NCI-H1436 (cell line): ENCODE measurements around the gene COPB2.
A peak's percentile ranks its signal among the peaks of the same experiment; 100 is the strongest.
"Not testable (repeated sequence)": the region's sequence is repeated elsewhere in the genome, so short reads cannot be mapped to it uniquely, and the experiment has no call there.

ENCODE experiments used
- DNase-seq: peaks from one replicate; lab custom pipeline; 2025; lab: John Stamatoyannopoulos, UW

Gene COPB2

DNA sequence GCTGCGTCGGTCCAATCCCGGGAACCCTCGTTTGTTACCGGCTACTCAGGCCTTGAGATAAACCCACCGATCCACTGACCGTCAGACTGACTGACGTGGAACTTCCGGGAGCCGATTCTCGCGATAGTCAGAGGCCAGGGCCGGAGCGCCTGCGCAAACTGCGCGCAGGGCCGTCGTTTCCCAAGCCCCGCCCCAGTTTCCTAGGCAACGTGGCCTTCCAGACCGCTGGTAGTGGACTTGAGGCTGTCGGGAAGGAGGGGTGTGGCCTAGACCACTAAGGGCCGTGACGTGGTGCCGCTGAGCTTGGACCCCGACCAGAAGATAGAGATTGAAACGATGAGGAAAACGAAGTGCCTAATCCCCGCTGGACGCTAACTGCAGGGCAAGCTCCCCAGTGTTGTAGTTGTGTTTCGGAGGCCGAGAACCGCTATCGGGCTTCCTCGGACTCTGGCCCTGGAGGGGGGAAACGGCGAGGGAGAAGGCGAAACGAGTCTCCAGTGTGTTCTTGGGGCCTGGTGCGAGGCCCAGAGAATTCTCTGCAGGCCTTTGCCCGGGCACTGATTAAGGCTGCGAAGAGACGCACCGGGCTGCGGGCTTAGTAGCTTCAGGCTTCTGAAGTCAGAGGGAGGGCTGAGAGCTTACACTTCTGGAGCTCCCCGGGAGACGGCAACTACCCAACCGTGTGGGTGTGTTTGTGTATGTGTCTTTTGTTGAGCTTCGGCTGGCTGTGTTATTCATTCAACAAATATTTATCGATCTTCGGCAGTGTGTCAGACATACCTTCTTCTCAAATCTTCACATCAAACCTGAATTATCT, at the start of gene COPB2:
TSS of gene COPB2 (minus strand) at position 96 of the 817 bp plus-strand sequence. CDS start 97 bp downstream, outside the sequence.
- peak; percentile 100 for DNase-seq

- DNase-seq = no peak
Observed at GRCh38 chr3:139434764-139435307, 45.4 kb upstream of the COPB2 start.

- no peak for DNase-seq
Observed at GRCh38 chr3:139434228-139434627, 44.8 kb upstream of the COPB2 start.

DNA sequence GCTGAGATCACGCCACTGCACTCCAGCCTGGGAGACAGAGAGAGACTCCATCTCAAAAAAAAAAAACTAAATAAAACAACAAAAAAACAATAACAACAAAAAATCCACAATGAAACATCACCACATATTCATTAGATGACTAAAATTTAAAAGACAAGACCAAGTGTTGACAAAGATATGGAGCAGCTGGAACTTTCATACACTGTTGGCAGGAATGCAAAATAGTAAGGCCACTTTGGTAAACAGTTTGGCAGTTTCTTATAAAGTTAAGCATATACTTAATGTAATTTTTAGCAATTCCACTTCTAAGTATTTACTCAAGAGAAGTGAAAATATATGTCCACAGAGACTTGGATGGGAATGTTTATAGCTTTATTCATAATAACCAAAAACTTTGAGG, 43.6 kb upstream of the COPB2 start:
- DNase-seq = no peak

GRCh38 chr3:139430493-139430892, 41.0 kb upstream of the COPB2 start:
- no peak for DNase-seq

DNA sequence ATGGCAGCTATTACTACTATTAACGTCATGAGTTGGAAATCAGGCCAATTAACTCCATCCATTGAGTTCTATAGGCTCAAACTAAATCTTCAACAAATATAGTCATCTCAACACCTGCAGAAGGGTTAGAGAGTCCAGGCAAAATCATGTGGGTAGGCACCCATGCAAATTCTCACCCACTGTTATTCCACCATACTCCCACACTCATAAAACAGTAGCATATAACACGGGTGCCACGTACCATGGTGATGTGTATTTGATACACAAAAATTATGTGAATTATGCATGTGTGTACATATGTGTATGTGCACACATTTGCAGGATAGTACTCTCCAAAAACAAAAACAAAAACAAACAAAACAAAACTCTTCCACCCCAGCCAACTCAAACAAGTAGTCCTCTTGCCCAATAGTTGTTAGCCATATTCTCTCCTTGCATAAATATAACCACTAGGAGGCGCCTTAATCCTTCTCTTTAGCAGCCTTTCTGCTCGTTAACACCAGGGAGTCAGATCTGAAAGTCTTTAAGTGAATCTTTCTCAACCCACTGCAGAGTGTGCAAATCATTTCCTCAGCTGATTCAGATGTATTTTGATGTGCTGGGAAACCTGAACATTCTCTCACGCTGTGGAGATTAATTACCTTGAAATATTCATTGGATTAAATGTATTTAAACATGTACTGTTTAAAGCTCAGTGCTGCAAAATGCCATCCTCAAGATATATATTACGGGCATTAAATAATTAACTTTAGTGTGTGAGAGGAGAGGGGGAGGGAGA, 38.0 kb upstream of the COPB2 start:
- peak; percentile 93 for DNase-seq

DNA sequence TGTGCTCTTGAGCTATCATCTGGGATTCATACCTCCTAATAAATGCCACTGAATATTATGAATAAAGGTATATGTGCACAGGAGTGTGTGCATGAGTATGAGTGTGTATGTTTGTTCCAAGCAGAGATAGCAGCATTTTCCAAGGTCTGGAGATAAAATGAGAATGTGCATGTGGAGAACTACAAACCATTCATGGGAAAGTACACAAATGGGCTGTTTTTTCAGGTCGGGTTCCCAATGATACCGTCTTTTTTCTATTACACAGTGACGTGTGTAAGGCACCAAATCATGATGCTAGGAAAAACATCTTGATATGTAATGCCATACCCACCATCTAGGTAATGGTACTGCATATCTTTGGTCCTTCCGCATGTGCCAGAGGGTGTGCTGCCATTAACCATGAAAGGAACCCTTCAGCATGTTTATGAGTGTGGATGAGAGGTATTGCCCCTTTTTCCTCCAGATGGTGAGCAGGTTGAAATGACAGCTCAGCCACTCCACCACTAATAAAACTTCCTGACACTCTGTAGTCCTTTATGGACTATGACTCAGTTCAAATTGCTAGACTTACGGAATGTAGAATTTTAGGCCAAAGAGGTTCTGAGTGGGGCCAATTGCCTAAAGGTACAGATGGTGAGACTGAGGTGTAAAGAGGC, 36.4 kb upstream of the COPB2 start:
- DNase-seq = no peak

GRCh38 chr3:139423232-139423631, 33.8 kb upstream of the COPB2 start:
- no peak for DNase-seq

DNA sequence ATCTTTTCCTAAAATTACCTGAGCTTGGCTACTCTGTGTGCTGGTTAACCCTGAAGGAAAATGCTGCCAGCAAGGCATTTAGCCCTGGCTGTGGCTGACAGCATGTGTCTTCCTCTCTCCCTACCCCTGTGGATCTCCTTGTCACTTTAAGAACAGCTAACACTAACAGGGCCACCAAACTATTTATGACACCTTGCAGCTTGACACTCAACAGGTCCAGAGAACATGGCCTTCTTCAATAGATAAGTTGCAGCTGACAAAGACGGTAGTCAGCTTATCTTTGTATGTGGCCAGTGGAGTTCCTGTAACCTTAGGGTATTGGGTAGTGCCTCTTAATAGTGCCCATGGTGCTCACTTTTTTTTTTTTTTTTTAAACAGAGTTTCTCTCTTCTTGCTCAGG, 32.0 kb upstream of the COPB2 start:
- DNase-seq = no peak

GRCh38 chr3:139421040-139421439, 31.6 kb upstream of the COPB2 start:
- no peak for DNase-seq

DNA sequence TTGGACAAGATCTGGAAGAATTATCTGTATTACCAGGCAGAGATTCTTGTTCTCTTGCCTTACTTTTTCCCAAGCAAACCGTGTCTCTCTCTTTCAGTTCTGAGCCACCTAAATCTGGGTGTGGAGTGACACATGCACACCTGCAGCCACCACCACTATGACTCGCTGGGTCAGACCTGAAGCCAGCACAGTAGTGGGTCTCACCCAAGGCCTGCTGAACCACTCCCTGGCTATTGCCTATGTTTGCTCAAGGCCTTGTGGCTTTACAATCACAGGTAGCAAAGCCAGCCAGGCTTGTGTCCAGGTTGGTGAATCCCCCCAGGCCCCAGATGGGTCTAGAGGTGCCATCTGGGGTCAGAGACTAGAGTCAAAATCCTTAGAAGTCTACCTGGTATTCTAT, 28.7 kb upstream of the COPB2 start:
- no peak for DNase-seq

GRCh38 chr3:139416275-139416674, 26.8 kb upstream of the COPB2 start:
- no peak for DNase-seq

- no peak for DNase-seq
Observed at GRCh38 chr3:139414608-139415224, 25.3 kb upstream of the COPB2 start.

DNA sequence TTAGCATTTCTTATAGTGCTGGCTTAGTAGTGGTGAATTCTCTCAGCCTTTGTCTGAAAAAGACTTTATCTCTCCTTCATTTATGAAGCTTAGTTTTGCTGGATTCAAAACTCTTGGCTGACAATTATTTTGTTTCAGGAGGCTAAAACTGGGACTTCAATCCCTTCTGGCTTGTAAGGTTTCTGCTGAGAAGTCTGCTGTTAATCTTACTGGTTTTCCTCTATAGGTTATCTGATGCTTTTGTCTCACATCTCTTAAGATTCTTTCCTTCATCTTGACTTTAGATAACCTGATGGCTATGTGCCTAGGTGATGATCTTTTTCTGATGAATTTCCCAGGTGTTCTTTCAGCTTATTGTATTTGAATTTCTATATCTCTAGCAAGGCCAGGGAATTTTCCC, 23.4 kb upstream of the COPB2 start:
- not testable (repeated sequence) for DNase-seq

DNA sequence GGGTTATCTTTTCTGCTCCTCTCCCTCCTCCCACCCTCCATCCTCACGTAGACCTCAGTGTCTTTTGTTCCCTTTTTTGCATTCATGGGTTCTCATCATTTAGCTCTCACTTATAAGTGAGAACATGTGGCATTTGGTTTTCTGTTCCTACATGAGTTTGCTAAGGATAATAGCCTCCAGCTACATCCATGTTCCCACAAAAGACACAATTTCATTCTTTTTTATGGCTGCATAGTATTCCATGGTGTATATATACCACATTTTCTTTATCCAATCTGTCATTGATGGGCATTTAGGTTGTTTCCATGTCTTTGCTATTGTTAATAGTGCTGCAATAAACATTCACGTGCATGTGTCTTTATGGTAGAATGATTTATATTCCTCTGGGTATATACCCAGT, 11.7 kb upstream of the COPB2 start:
- DNase-seq = not testable (repeated sequence)

DNA sequence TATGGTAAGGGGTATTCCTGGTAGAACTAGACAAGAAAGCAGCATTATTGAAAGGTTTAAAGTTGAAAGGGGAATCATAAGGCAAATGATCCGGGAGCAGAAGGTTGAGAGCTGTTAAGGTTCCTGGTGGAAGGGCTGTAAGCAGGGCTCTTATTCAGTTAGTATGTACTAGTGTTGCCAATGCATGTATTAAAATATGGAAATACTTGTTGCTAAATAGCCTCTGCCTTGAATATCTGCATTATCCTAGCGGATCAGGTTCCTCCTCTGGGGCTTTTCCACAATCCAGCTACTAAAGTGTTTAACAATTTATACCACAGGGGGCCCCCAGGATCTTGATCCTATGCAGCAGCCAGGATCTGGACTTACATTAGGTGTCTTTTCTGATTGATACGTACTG, 7.3 kb upstream of the COPB2 start:
- DNase-seq = no peak

- no peak for DNase-seq
Observed at GRCh38 chr3:139394116-139394515, 4.7 kb upstream of the COPB2 start.

DNA sequence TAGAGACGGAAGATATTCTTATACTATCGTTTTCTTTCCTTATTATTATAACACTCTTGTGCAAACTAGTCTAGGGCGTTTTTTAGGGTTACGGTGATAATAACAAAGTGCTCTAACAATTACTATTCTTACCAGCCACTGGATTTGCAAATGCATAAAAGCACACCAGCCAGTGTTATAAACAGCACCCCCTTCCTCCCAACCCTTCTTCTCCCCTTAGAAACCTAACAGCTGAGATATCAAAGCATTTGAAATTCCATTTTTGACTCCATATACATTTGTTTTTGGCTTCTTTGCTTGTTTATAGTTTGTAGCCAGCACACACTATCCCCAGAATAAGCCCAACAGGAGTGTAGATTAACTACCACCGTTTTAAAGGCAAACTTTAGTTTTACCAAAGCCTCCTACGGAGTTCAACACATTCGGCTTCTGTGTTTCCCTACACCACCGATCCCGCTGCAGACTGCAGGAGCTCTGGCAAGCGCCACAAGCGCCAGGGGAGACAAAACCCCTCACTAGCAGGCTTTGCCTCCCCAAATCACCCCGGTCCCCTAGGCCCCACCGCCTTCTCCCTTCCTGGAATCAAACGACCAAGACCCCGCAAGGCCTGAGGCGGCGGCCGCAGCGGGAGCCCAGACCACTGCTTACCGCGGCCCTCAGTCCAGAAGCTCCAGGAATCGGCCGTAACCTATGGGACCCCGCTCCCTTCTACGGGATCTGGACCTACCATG, 461 bp downstream of the COPB2 start:
- DNase-seq = no peak

DNA sequence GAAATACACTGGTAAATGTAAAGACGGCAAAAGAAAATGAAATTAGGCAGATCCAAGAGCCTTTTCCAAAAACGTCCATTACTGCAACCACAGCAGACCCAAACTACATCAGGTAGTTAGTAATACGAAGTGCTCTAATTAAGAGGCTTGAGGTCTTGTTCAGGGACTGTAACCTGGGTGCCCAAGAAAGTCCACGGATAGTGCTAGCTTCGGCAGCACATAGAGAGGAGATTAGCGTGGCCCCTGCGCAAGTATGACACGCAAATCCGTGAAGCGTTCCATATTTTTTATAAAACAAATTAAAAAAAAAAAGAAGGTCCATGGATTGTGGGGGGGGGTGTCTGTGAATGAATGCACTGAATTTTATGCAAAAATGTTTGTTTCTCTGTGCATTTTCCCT, 1.4 kb downstream of the COPB2 start:
- no peak for DNase-seq

DNA sequence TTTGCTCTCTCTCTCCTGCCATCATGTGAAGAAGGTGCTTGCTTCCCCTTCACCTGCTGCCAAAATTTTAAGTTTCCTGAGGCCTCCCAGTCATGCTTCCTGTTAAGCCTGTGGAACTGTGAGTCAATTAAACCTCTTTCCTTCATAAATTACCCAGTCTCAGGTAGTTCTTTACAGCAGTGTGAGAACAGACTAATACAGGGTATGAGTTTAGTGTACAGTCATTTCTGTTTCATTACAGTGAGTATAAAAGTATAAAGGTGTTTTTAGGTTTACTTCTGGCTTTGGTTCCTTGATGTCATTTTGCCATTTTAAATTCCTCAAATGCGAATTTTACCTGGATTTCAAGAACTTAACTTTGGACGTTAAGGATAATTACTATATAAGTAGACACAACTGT, 7.2 kb downstream of the COPB2 start:
- not testable (repeated sequence) for DNase-seq

DNA sequence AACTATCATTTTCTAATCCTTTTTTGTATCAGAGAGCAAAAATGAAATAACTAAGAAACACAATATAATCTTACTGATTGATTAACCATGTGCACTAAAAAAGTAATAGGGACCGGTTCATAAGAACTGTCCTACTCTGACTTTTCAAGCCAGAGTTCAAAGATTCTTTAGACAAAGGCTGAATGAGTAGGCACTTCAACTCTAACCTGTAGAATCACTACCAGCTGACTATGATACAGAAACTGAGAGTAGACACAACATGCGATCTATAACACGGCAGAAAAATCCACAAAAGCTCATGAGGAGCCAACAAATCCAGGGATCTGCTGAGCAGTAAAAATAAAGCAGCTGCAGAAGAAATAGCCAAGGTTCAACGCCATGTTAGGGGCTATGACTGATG, 8.9 kb downstream of the COPB2 start:
- no peak for DNase-seq
